HEK293 (cell line): ENCODE results near the gene RND1.
A peak's percentile ranks its signal among the peaks of the same experiment; 100 is the strongest.

ENCODE experiments used
- CTCF ChIA-PET: fragments of 350-600 bp; formaldehyde crosslinking; extraction: SDS; loops from one replicate; lab custom pipeline; 2021; ENCODE audit warnings: antibody characterized with exemption; lab: Yijun Ruan, JAX
- POLR2A ChIA-PET: fragments of 300-600 bp; formaldehyde crosslinking; extraction: SDS; loops from one replicate; lab custom pipeline; 2020; ENCODE audit warnings: antibody characterized with exemption, inconsistent platforms; lab: Yijun Ruan, JAX
- H3K27ac ChIP-seq: fragments of 200-500 bp; sonication (Bioruptor generic); 2 replicates; pipeline ENCODE4 v1.5.1; 2014; ENCODE audit warnings: low read depth, low read length, control low read depth, inconsistent platforms; ENCODE audit errors: extremely low read depth
- H3K36me3 ChIP-seq, 2 experiments: fragments of 200-500 bp in 1 of 2; sonication (Bioruptor generic) in 1 of 2; 1 replicate in 1 of 2; 2 replicates in 1 of 2; pipeline ENCODE4 v1.5.1; 2014 to 2017; ENCODE audit warnings: inconsistent platforms in 2 of 2, low read length in 2 of 2; ENCODE audit not compliant: control insufficient read depth in 2 of 2, insufficient read depth in 1 of 2
- H3K4me1 ChIP-seq: fragments of 200-500 bp; sonication (Bioruptor generic); 2 replicates; pipeline ENCODE4 v1.5.1; 2014; ENCODE audit warnings: mild to moderate bottlenecking, low read length, inconsistent platforms; ENCODE audit not compliant: control insufficient read depth, insufficient read depth
- H3K4me3 ChIP-seq: 2 replicates; pipeline ENCODE4 v1.5.1; 2011; ENCODE audit warnings: low read depth, mild to moderate bottlenecking, control low read depth, low read length, moderate library complexity
- H3K9me3 ChIP-seq: fragments of 200-500 bp; sonication (Bioruptor generic); 2 replicates; pipeline ENCODE4 v1.5.1; 2014; ENCODE audit warnings: low read depth, low read length, inconsistent platforms; ENCODE audit not compliant: control insufficient read depth, insufficient read depth
- EGR2 ChIP-seq: fragments of 450-650 bp; formaldehyde crosslinking; IDR thresholded peaks from 2 replicates; pipeline ENCODE4 v1.5.1; 2016; ENCODE audit warnings: low read depth, missing biosample characterization, missing genetic modification characterization
- GLIS2 ChIP-seq: fragments of 450-650 bp; formaldehyde crosslinking; IDR thresholded peaks from 2 replicates; pipeline ENCODE4 v1.5.1; 2016; ENCODE audit warnings: missing biosample characterization, missing genetic modification characterization
- IKZF3 ChIP-seq: fragments of 450-650 bp; IDR thresholded peaks from 2 replicates; pipeline ENCODE4 v1.5.0; 2018; ENCODE audit warnings: missing biosample characterization, mild to moderate bottlenecking, missing genetic modification characterization, moderate library complexity
- KLF16 ChIP-seq: fragments of 450-650 bp; formaldehyde crosslinking; IDR thresholded peaks from 2 replicates; pipeline ENCODE4 v1.5.1; 2017; ENCODE audit warnings: missing biosample characterization, missing genetic modification characterization
- PATZ1 ChIP-seq: fragments of 450-650 bp; formaldehyde crosslinking; IDR thresholded peaks from 2 replicates; pipeline ENCODE4 v1.5.1; 2016; ENCODE audit warnings: missing biosample characterization, missing genetic modification characterization
- PRDM1 ChIP-seq: fragments of 450-650 bp; formaldehyde crosslinking; IDR thresholded peaks from 2 replicates; pipeline ENCODE4; 2016; ENCODE audit warnings: missing biosample characterization, missing genetic modification characterization
- SP2 ChIP-seq: fragments of 450-650 bp; formaldehyde crosslinking; IDR thresholded peaks from 2 replicates; pipeline ENCODE4 v1.5.1; 2016; ENCODE audit warnings: missing biosample characterization, missing genetic modification characterization
- SP3 ChIP-seq: fragments of 450-650 bp; formaldehyde crosslinking; IDR thresholded peaks from 2 replicates; pipeline ENCODE4 v1.5.1; 2016; ENCODE audit warnings: missing biosample characterization, missing genetic modification characterization
- SP7 ChIP-seq: fragments of 450-650 bp; formaldehyde crosslinking; IDR thresholded peaks from 2 replicates; pipeline ENCODE4 v1.5.1; 2016; ENCODE audit warnings: missing biosample characterization, missing genetic modification characterization
- ZFHX2 ChIP-seq: fragments of 450-650 bp; formaldehyde crosslinking; conservative IDR thresholded peaks from 2 replicates; pipeline ENCODE4 v1.5.1; 2016; ENCODE audit warnings: missing biosample characterization, missing genetic modification characterization
- ZFP69B ChIP-seq: fragments of 450-650 bp; formaldehyde crosslinking; IDR thresholded peaks from 2 replicates; pipeline ENCODE4 v1.5.1; 2016; ENCODE audit warnings: missing biosample characterization, missing genetic modification characterization
- ZIC2 ChIP-seq: fragments of 450-650 bp; formaldehyde crosslinking; IDR thresholded peaks from 2 replicates; pipeline ENCODE4 v1.5.1; 2016; ENCODE audit warnings: missing biosample characterization, missing genetic modification characterization
- ZNF24 ChIP-seq: fragments of 450-650 bp; formaldehyde crosslinking; IDR thresholded peaks from 2 replicates; pipeline ENCODE4 v1.5.1; 2016; ENCODE audit warnings: missing biosample characterization, missing genetic modification characterization
- ZNF362 ChIP-seq: fragments of 450-650 bp; formaldehyde crosslinking; IDR thresholded peaks from 2 replicates; pipeline ENCODE4 v1.5.1; 2016; ENCODE audit warnings: missing biosample characterization, missing genetic modification characterization
- ZNF37A ChIP-seq: fragments of 450-650 bp; IDR thresholded peaks from 2 replicates; pipeline ENCODE4 v1.5.1; 2018; ENCODE audit warnings: missing biosample characterization, missing genetic modification characterization
- ZNF449 ChIP-seq: fragments of 450-650 bp; formaldehyde crosslinking; IDR thresholded peaks from 2 replicates; pipeline ENCODE4 v1.5.1; 2017; ENCODE audit warnings: missing biosample characterization, mild to moderate bottlenecking, missing genetic modification characterization, moderate library complexity
- ZNF501 ChIP-seq: fragments of 450-650 bp; formaldehyde crosslinking; IDR thresholded peaks from 2 replicates; pipeline ENCODE4 v1.5.1; 2016; ENCODE audit warnings: missing biosample characterization, missing genetic modification characterization
- ZNF558 ChIP-seq: fragments of 450-650 bp; formaldehyde crosslinking; IDR thresholded peaks from 2 replicates; pipeline ENCODE4 v1.5.1; 2016; ENCODE audit warnings: missing biosample characterization, missing genetic modification characterization
- ZNF692 ChIP-seq: fragments of 450-650 bp; formaldehyde crosslinking; IDR thresholded peaks from 2 replicates; pipeline ENCODE4 v1.5.1; 2016; ENCODE audit warnings: missing biosample characterization, missing genetic modification characterization
- ZSCAN30 ChIP-seq: fragments of 450-650 bp; IDR thresholded peaks from 2 replicates; pipeline ENCODE4 v1.5.1; 2018; ENCODE audit warnings: missing biosample characterization, mild to moderate bottlenecking, missing genetic modification characterization, moderate library complexity
- TF ChIP-seq, protein P1 (sequence below): fragments of 450-650 bp; formaldehyde crosslinking; conservative IDR thresholded peaks from 2 replicates; pipeline ENCODE4 v1.5.1; 2016; ENCODE audit warnings: low read depth, missing biosample characterization, missing genetic modification characterization

Gene RND1

DNA sequence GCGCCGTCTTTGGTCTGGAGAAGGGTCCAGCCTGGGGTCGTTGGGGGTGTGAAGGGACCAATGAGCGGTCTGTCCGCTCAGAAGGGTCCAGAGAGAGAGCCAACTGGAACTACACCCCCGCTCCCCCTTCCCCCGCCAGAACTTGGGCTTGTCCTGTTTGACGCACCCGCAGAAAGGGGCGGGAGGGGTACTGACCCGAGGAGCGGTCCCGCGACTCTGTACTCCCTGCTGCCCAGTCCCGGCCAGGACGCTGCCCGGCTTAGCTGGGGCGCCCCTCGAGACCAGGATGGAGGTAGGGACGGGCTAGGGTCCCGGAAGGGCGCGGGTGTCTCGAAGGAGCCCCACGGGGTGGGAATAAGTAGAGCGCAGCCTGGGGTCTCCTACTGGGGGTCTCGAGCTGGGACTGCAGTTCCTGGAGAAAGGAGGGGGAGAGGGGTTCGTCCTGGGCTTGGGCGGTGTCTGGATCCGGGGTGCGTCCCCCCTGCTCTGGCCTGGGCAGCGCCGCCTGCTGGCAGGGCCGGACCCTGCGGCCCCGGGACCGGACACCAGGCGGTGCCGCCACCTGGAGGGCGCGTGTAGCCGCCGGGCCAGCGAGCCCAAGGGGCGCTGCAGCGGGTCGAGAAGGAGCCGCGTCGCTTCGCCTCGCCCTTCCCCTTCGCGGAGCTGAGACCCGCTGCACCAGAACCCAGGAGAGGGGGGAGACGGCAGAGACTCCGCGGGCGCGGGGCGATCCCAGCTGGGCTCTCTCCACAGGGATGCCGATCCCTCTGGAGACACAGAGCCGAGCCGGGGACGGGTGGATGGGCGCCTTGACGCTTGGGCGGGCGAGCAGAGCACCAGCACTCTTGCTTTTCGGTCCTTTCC lies 51.2 kb downstream of the RND1 start (continued):
- TF ChIP-seq ZNF449 (tag by site-specific recombination) (peak; percentile 42; the same call in 1 of the 2 replicates), SP3 (tag by site-specific recombination) (no peak), ZNF37A (tag by site-specific recombination) (no peak), IKZF3 (peak; percentile 39), ZNF692 (tag by site-specific recombination) (peak; percentile 58), KLF16 (tag by site-specific recombination) (no peak; the same call in 1 of the 2 replicates), ZSCAN30 (tag by site-specific recombination) (peak; percentile 94), GLIS2 (tag by site-specific recombination) (peak; percentile 88), ZNF558 (tag by site-specific recombination) (no peak), ZFP69B (tag by site-specific recombination) (peak; percentile 42), PRDM1 (no peak), ZNF501 (tag by site-specific recombination) (peak; percentile 64; the same call in 1 of the 2 replicates)
- TF ChIP-seq, protein P1, sequence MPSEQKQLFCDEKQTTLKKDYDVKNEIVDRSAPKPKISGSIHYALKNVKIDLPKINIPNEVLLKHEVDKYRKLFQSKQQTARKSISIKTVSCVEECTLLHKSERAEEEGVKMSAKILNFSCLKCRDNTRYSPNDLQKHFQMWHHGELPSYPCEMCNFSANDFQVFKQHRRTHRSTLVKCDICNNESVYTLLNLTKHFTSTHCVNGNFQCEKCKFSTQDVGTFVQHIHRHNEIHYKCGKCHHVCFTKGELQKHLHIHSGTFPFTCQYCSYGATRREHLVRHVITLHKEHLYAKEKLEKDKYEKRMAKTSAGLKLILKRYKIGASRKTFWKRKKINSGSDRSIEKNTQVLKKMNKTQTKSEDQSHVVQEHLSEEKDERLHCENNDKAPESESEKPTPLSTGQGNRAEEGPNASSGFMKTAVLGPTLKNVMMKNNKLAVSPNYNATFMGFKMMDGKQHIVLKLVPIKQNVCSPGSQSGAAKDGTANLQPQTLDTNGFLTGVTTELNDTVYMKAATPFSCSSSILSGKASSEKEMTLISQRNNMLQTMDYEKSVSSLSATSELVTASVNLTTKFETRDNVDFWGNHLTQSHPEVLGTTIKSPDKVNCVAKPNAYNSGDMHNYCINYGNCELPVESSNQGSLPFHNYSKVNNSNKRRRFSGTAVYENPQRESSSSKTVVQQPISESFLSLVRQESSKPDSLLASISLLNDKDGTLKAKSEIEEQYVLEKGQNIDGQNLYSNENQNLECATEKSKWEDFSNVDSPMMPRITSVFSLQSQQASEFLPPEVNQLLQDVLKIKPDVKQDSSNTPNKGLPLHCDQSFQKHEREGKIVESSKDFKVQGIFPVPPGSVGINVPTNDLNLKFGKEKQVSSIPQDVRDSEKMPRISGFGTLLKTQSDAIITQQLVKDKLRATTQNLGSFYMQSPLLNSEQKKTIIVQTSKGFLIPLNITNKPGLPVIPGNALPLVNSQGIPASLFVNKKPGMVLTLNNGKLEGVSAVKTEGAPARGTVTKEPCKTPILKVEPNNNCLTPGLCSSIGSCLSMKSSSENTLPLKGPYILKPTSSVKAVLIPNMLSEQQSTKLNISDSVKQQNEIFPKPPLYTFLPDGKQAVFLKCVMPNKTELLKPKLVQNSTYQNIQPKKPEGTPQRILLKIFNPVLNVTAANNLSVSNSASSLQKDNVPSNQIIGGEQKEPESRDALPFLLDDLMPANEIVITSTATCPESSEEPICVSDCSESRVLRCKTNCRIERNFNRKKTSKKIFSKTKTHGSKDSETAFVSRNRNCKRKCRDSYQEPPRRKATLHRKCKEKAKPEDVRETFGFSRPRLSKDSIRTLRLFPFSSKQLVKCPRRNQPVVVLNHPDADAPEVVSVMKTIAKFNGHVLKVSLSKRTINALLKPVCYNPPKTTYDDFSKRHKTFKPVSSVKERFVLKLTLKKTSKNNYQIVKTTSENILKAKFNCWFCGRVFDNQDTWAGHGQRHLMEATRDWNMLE (tag by site-specific recombination): no peak

DNA sequence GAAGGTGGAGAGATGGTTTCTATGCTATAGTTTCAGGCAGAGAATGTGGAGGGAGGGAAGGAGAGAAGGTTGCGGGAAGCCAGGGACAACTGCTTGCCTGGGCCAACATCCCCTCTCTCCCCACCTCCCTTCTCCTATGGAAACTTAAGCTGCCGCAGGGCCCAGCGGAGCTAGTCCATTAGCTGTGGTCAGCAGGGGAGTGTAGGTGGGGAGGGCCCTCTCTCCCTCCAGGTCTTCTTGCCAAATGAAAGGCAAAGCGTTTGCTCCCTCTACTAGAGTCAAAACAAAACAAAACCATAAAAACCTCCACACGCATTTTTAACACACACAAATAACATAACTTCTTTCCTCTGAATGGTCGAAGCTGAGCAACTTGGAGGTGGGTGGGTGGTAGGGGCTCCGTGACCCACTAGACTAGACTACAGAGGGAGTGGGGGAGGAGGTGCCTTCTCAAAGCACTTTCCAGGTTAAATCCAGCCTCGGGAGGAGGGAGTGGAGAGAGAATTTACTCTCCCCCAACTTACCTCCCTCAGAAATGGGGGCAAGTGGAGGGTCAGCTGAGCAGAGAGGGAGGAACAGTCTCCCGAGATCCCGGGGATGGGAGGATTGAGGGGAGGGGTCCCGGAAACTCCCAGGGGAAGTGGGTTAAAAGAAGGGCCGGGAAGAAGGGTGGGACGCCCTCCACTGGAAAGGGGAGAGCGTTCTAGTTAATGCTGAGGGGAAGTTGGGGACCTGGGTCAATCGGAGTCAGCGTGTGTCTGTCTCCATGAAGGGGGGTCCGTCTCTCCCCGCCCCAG lies 52.0 kb downstream of the RND1 start:
- Histone ChIP-seq H3K4me3 (peak overlapping the region; percentile 63), H3K27ac (no peak overlapping the region), H3K9me3 (no peaks in the 10 kb centered on the region), H3K36me3 (no peaks in the 10 kb centered on the region), H3K4me1 (peaks cover 3% of the 10 kb centered on the region; the same call in 1 of the 2 replicates)
- ChIA-PET CTCF (interaction anchor here (0.5 to 7.1 kb wide), 23 partner anchors 9 to 271 kb away, joined by 3 to 53 read pairs (median 4); partner anchors contain the start of genes ADCY6 and DDX23), POLR2A (interaction anchor here (1.5 kb wide), 1 partner anchor 60 kb away, joined by 12 read pairs; no protein-coding TSS in a partner anchor)
- TF ChIP-seq ZNF362 (tag by site-specific recombination) (no peak), SP2 (tag by site-specific recombination) (no peak; the same call in 1 of the 2 replicates), PRDM1 (0 out of 2 replicates have a peak, but pooled peaks have one; percentile 23), EGR2 (tag by site-specific recombination) (peak; percentile 46; the same call in 1 of the 2 replicates), PATZ1 (tag by site-specific recombination) (no peak), SP7 (tag by site-specific recombination) (no peak), ZNF558 (tag by site-specific recombination) (no peak), ZFHX2 (peak; percentile 51), ZNF24 (tag by site-specific recombination) (no peak), ZIC2 (tag by site-specific recombination) (no peak)
